ENCODE data around the gene CD58. TPM values are rescaled to one million over a fixed set of nuclear protein-coding genes. Genes with fewer than 3 reads are reported as not detected.

The CD58 gene
- polyA plus RNA-seq, 6 donors from 2014 or later = 8.6 to 14.7 (median 9.9) TPM

GRCh38 chr1:116482490-116482889, 88.3 kb downstream of the CD58 start:
- no peak for ATAC-seq (ENCODE audit: low read depth in 2 of 2)
- H3K9me3 Mint-ChIP-seq = no peaks in the 10 kb centered on the region
- H3K27ac Mint-ChIP-seq = no peak overlapping the region
- no peaks in the 10 kb centered on the region for H3K36me3 Mint-ChIP-seq
- DNase-seq = no peak
- H3K4me3 Mint-ChIP-seq = no peak overlapping the region
- no peaks in the 10 kb centered on the region for H3K27me3 Mint-ChIP-seq
- H3K4me1 Mint-ChIP-seq = no peaks in the 10 kb centered on the region

GRCh38 chr1:116481934-116482333, 88.9 kb downstream of the CD58 start:
- H3K4me3 Mint-ChIP-seq = no peak overlapping the region
- DNase-seq (no peak), ATAC-seq (ENCODE audit: low read depth in 2 of 2) (no peak)
- H3K9me3 Mint-ChIP-seq = no peaks in the 10 kb centered on the region
- no peak overlapping the region for H3K27ac Mint-ChIP-seq
- H3K36me3 Mint-ChIP-seq = no peaks in the 10 kb centered on the region
- no peaks in the 10 kb centered on the region for H3K27me3 Mint-ChIP-seq
- H3K4me1 Mint-ChIP-seq = no peaks in the 10 kb centered on the region

- H3K4me3 Mint-ChIP-seq = no peak overlapping the region
- DNase-seq = no peak
- peaks cover 0 to 10% (median 0%) of the 10 kb centered on the region in 3 donors for H3K27me3 Mint-ChIP-seq
- H3K9me3 Mint-ChIP-seq = no peaks in the 10 kb centered on the region
- ATAC-seq (ENCODE audit: low read depth in 2 of 2) = no peak
- H3K4me1 Mint-ChIP-seq = no peaks in the 10 kb centered on the region
- H3K36me3 Mint-ChIP-seq = no peaks in the 10 kb centered on the region
- H3K27ac Mint-ChIP-seq = peak overlapping the region in 2 of 6 donors; percentile 13 to 63
These were observed 92.2 kb downstream of the CD58 start for GRCh38 chr1:116478621-116479020.

GRCh38 chr1:116477429-116477828, 93.4 kb downstream of the CD58 start:
- no peaks in the 10 kb centered on the region for H3K4me1 Mint-ChIP-seq
- ATAC-seq (ENCODE audit: low read depth in 2 of 2) (no peak), DNase-seq (no peak)
- no peak overlapping the region for H3K27ac Mint-ChIP-seq
- no peaks in the 10 kb centered on the region for H3K9me3 Mint-ChIP-seq
- H3K27me3 Mint-ChIP-seq = peaks cover 0 to 10% (median 0%) of the 10 kb centered on the region in 3 donors
- no peak overlapping the region for H3K4me3 Mint-ChIP-seq
- H3K36me3 Mint-ChIP-seq = no peaks in the 10 kb centered on the region

- H3K4me3 Mint-ChIP-seq = no peak overlapping the region
- no peak for ATAC-seq (ENCODE audit: low read depth in 2 of 2)
These were observed 94.5 kb downstream of the CD58 start for GRCh38 chr1:116476321-116476720.

GRCh38 chr1:116475850-116476218, 95.0 kb downstream of the CD58 start:
- no peak for DNase-seq
- H3K4me1 Mint-ChIP-seq = no peaks in the 10 kb centered on the region

More at GRCh38 chr1:116476321-116476720, 94.5 kb downstream of the CD58 start:
- DNase-seq = no peak
- Mint-ChIP-seq H3K9me3 (no peaks in the 10 kb centered on the region), H3K4me1 (no peaks in the 10 kb centered on the region), H3K27ac (no peak overlapping the region), H3K27me3 (peaks cover 5 to 10% (median 6%) of the 10 kb centered on the region in 3 donors), H3K36me3 (no peaks in the 10 kb centered on the region)

GRCh38 chr1:116474921-116475849, 95.6 kb downstream of the CD58 start:
- H3K27me3 Mint-ChIP-seq = peaks cover 6 to 10% (median 8%) of the 10 kb centered on the region in 3 donors
- H3K4me3 Mint-ChIP-seq = no peak overlapping the region
- H3K36me3 Mint-ChIP-seq = no peaks in the 10 kb centered on the region
- no peak overlapping the region for H3K27ac Mint-ChIP-seq
- no peaks in the 10 kb centered on the region for H3K4me1 Mint-ChIP-seq
- H3K9me3 Mint-ChIP-seq = no peaks in the 10 kb centered on the region
- DNase-seq (no peak), ATAC-seq (ENCODE audit: low read depth in 2 of 2) (no peak)

More at GRCh38 chr1:116475850-116476218, 95.0 kb downstream of the CD58 start:
- no peak overlapping the region for H3K27ac Mint-ChIP-seq
- H3K9me3 Mint-ChIP-seq = no peaks in the 10 kb centered on the region
- H3K4me3 Mint-ChIP-seq = no peak overlapping the region
- ATAC-seq (ENCODE audit: low read depth in 2 of 2) = no peak
- H3K27me3 Mint-ChIP-seq = peaks cover 6 to 10% (median 8%) of the 10 kb centered on the region in 3 donors
- no peaks in the 10 kb centered on the region for H3K36me3 Mint-ChIP-seq

- no peak overlapping the region for H3K27ac Mint-ChIP-seq
- H3K4me3 Mint-ChIP-seq = no peak overlapping the region
- no peak for DNase-seq
- H3K36me3 Mint-ChIP-seq = no peaks in the 10 kb centered on the region
- H3K4me1 Mint-ChIP-seq = no peaks in the 10 kb centered on the region
- no peak for ATAC-seq (ENCODE audit: low read depth in 2 of 2)
- H3K27me3 Mint-ChIP-seq = peaks cover 8 to 10% (median 10%) of the 10 kb centered on the region in 3 donors
- H3K9me3 Mint-ChIP-seq = no peaks in the 10 kb centered on the region
These were observed 98.3 kb downstream of the CD58 start for GRCh38 chr1:116472431-116472961.

- H3K27ac Mint-ChIP-seq = no peak overlapping the region
- no peak overlapping the region for H3K4me3 Mint-ChIP-seq
- no peaks in the 10 kb centered on the region for H3K36me3 Mint-ChIP-seq
These were observed 99.6 kb downstream of the CD58 start for GRCh38 chr1:116471241-116471640.

GRCh38 chr1:116470671-116471070, 100.2 kb downstream of the CD58 start:
- DNase-seq = no peak
- no peak for ATAC-seq (ENCODE audit: low read depth in 2 of 2)
- no peaks in the 10 kb centered on the region for H3K4me1 Mint-ChIP-seq

More at GRCh38 chr1:116471241-116471640, 99.6 kb downstream of the CD58 start:
- H3K9me3 Mint-ChIP-seq = peaks cover 0 to 4% (median 0%) of the 10 kb centered on the region in 7 donors
- ATAC-seq (ENCODE audit: low read depth in 2 of 2) = no peak
- no peaks in the 10 kb centered on the region for H3K4me1 Mint-ChIP-seq
- no peak for DNase-seq
- peaks cover 15 to 18% (median 18%) of the 10 kb centered on the region in 3 donors for H3K27me3 Mint-ChIP-seq

GRCh38 chr1:116466810-116467557, 103.8 kb downstream of the CD58 start:
- peaks cover 20 to 47% (median 24%) of the 10 kb centered on the region in 3 donors for H3K27me3 Mint-ChIP-seq
- no peak overlapping the region for H3K4me3 Mint-ChIP-seq
- no peak for DNase-seq
- H3K36me3 Mint-ChIP-seq = no peaks in the 10 kb centered on the region
- no peaks in the 10 kb centered on the region for H3K4me1 Mint-ChIP-seq
- ATAC-seq (ENCODE audit: low read depth in 2 of 2) = no peak
- peak overlapping the region in 1 of 6 donors; percentile 0 for H3K27ac Mint-ChIP-seq
- H3K9me3 Mint-ChIP-seq = peaks cover 0 to 4% (median 0%) of the 10 kb centered on the region in 7 donors

More at GRCh38 chr1:116470671-116471070, 100.2 kb downstream of the CD58 start:
- Mint-ChIP-seq H3K9me3 (peaks cover 0 to 4% (median 0%) of the 10 kb centered on the region in 7 donors), H3K4me3 (no peak overlapping the region), H3K27me3 (peaks cover 15 to 24% (median 23%) of the 10 kb centered on the region in 3 donors), H3K27ac (no peak overlapping the region), H3K36me3 (no peaks in the 10 kb centered on the region)

GRCh38 chr1:116465845-116466685, 104.8 kb downstream of the CD58 start:
- Mint-ChIP-seq H3K36me3 (no peaks in the 10 kb centered on the region), H3K27me3 (peaks cover 19 to 39% (median 24%) of the 10 kb centered on the region in 3 donors)
- no peak for DNase-seq

GRCh38 chr1:116465477-116465844, 105.4 kb downstream of the CD58 start:
- Mint-ChIP-seq H3K4me1 (no peaks in the 10 kb centered on the region), H3K9me3 (peaks cover 0 to 4% (median 0%) of the 10 kb centered on the region in 7 donors)
- DNase-seq = no peak

More at GRCh38 chr1:116465845-116466685, 104.8 kb downstream of the CD58 start:
- no peak for ATAC-seq (ENCODE audit: low read depth in 2 of 2)
- Mint-ChIP-seq H3K27ac (no peak overlapping the region), H3K4me1 (no peaks in the 10 kb centered on the region), H3K9me3 (peaks cover 0 to 4% (median 0%) of the 10 kb centered on the region in 7 donors), H3K4me3 (no peak overlapping the region)

More at GRCh38 chr1:116465477-116465844, 105.4 kb downstream of the CD58 start:
- Mint-ChIP-seq H3K4me3 (no peak overlapping the region), H3K36me3 (no peaks in the 10 kb centered on the region), H3K27me3 (peaks cover 19 to 44% (median 24%) of the 10 kb centered on the region in 3 donors), H3K27ac (no peak overlapping the region)
- ATAC-seq (ENCODE audit: low read depth in 2 of 2) = no peak
